ENCODE results near the gene DPEP3. TPM values are rescaled to one million over a fixed set of nuclear protein-coding genes. Genes with fewer than 3 reads are reported as not detected.

The DPEP3 gene
- total and polyA plus RNA-seq, 2 donors (not counting 1 experiment from before 2014, with no cell fraction given) = 1.9 to 2.0 TPM

- Mint-ChIP-seq H3K4me3 (no peak overlapping the region), H3K27me3 (no peaks in the 10 kb centered on the region), H3K4me1 (peaks cover 2% of the 10 kb centered on the region), H3K27ac (no peak overlapping the region), H3K9me3 (ENCODE audit: insufficient read depth) (no peaks in the 10 kb centered on the region)
- TF ChIP-seq EZH2 (IDR thresholded peaks at IDR 0.05; ENCODE audit: borderline replicate concordance, insufficient read depth, low read depth, low read length, poor library complexity, severe bottlenecking) (no peak), CTCF (IDR thresholded peaks at IDR 0.05) (no peak)
- no peak overlapping the region for H3K27ac ChIP-seq (ENCODE audit: low read length in 2 of 2)
- H3K9ac ChIP-seq (ENCODE audit: low read length) = no peak overlapping the region
- no peaks in the 10 kb centered on the region for H3K9me3 ChIP-seq (ENCODE audit: control extremely low read depth in 1 of 3, control insufficient read depth in 2 of 3, insufficient read depth in 1 of 3, low read length in 2 of 3)
- WGBS (ENCODE audit: insufficient coverage) = 96% methylated on average over 17 of the region's 28 CpGs
- POLR2A ChIA-PET = no interaction called here
- intact Hi-C loops (cut with micrococcal nuclease) = no loop called here
- no peak for ATAC-seq (ENCODE audit: low read depth)
- H3K4me3 ChIP-seq (ENCODE audit: control extremely low read depth in 1 of 5, extremely low read depth in 1 of 5, insufficient read depth in 1 of 5, low read depth in 2 of 5, low read length in 4 of 5) = no peak overlapping the region
- peaks cover 0 to 5% of the 10 kb centered on the region in 2 donors for H3K4me1 ChIP-seq (ENCODE audit: control insufficient read depth in 2 of 2, insufficient read depth in 2 of 2, low read length in 2 of 2)
- peaks cover 0 to 15% of the 10 kb centered on the region in 2 experiments for H3K36me3 ChIP-seq (replicated peaks in 1 of 2; ENCODE audit: control extremely low read depth in 1 of 2, control insufficient read depth in 1 of 2, extremely low read depth in 1 of 2, insufficient read depth in 2 of 2, low read length in 1 of 2)
- CTCF ChIA-PET = interaction anchor here (0.6 to 1.4 kb wide), 5 partner anchors 10 to 97 kb away, joined by 3 to 5 read pairs (median 3); partner anchors contain the start of gene PSMB10
- H3K27me3 ChIP-seq (replicated peaks in 1 of 4; ENCODE audit: control extremely low read depth in 1 of 4, control insufficient read depth in 3 of 4, insufficient read depth in 4 of 4, low read length in 3 of 4) = no peaks in the 10 kb centered on the region
- H2AFZ ChIP-seq (ENCODE audit: insufficient read depth, low read depth, low read length, poor library complexity, severe bottlenecking) = no peak overlapping the region
- no peak overlapping the region for H3K4me2 ChIP-seq (replicated peaks; ENCODE audit: low read depth, low read length, poor library complexity, severe bottlenecking)
- H4K20me1 ChIP-seq (ENCODE audit: control insufficient read depth, insufficient read depth, low read length, poor library complexity, severe bottlenecking) = peaks cover 8% of the 10 kb centered on the region
- peaks cover 27% of the 10 kb centered on the region for H3K79me2 ChIP-seq (ENCODE audit: control insufficient read depth, insufficient read depth, low read length)
- DNase-seq = no peak
These were observed 33.2 kb downstream of the DPEP3 start for GRCh38 chr16:67946966-67947558.

GRCh38 chr16:67946128-67946569 lies 34.1 kb downstream of the DPEP3 start:
- Mint-ChIP-seq H3K4me1 (peaks cover 4% of the 10 kb centered on the region), H3K9me3 (ENCODE audit: insufficient read depth) (no peaks in the 10 kb centered on the region), H3K27ac (no peak overlapping the region), H3K4me3 (no peak overlapping the region), H3K27me3 (no peaks in the 10 kb centered on the region)
- ATAC-seq (ENCODE audit: low read depth) (no peak), DNase-seq (no peak)
- no peak for TF ChIP-seq EZH2 (IDR thresholded peaks at IDR 0.05; ENCODE audit: borderline replicate concordance, insufficient read depth, low read depth, low read length, poor library complexity, severe bottlenecking)
- TF ChIP-seq CTCF (IDR thresholded peaks at IDR 0.05) = no peak
- H2AFZ ChIP-seq (ENCODE audit: insufficient read depth, low read depth, low read length, poor library complexity, severe bottlenecking) = no peak overlapping the region
- ChIA-PET POLR2A (no interaction called here), CTCF (interaction anchor here (0.7 to 1.4 kb wide), 4 partner anchors 9 to 62 kb away, joined by 3 to 5 read pairs (median 4); partner anchors contain the start of gene PSMB10)
- WGBS (ENCODE audit: insufficient coverage) = 96% methylated on average over 19 of the region's 20 CpGs
- intact Hi-C loops (cut with micrococcal nuclease) = no loop called here
- H3K9me3 ChIP-seq (ENCODE audit: control extremely low read depth in 1 of 3, control insufficient read depth in 2 of 3, insufficient read depth in 1 of 3, low read length in 2 of 3) = no peaks in the 10 kb centered on the region
- H3K4me1 ChIP-seq (ENCODE audit: control insufficient read depth in 2 of 2, insufficient read depth in 2 of 2, low read length in 2 of 2) = peaks cover 0 to 10% of the 10 kb centered on the region in 2 donors
- H4K20me1 ChIP-seq (ENCODE audit: control insufficient read depth, insufficient read depth, low read length, poor library complexity, severe bottlenecking) = peaks cover 11% of the 10 kb centered on the region
- H3K27me3 ChIP-seq (replicated peaks in 1 of 4; ENCODE audit: control extremely low read depth in 1 of 4, control insufficient read depth in 3 of 4, insufficient read depth in 4 of 4, low read length in 3 of 4) = no peaks in the 10 kb centered on the region
- no peak overlapping the region for H3K4me3 ChIP-seq (ENCODE audit: control extremely low read depth in 1 of 5, extremely low read depth in 1 of 5, insufficient read depth in 1 of 5, low read depth in 2 of 5, low read length in 4 of 5)
- no peak overlapping the region for H3K9ac ChIP-seq (ENCODE audit: low read length)
- no peak overlapping the region for H3K4me2 ChIP-seq (replicated peaks; ENCODE audit: low read depth, low read length, poor library complexity, severe bottlenecking)
- peaks cover 36% of the 10 kb centered on the region for H3K79me2 ChIP-seq (ENCODE audit: control insufficient read depth, insufficient read depth, low read length)
- H3K36me3 ChIP-seq (replicated peaks in 1 of 2; ENCODE audit: control extremely low read depth in 1 of 2, control insufficient read depth in 1 of 2, extremely low read depth in 1 of 2, insufficient read depth in 2 of 2, low read length in 1 of 2) = peaks cover 0 to 11% of the 10 kb centered on the region in 2 experiments
- H3K27ac ChIP-seq (ENCODE audit: low read length in 2 of 2) = no peak overlapping the region
